ENCODE measurements around the gene ANO1. TPM values are rescaled to one million over a fixed set of nuclear protein-coding genes. Genes with fewer than 3 reads are reported as not detected.

Gene ANO1
- total RNA-seq, 1 experiment from 2014 or later: 41.7 TPM

DNA sequence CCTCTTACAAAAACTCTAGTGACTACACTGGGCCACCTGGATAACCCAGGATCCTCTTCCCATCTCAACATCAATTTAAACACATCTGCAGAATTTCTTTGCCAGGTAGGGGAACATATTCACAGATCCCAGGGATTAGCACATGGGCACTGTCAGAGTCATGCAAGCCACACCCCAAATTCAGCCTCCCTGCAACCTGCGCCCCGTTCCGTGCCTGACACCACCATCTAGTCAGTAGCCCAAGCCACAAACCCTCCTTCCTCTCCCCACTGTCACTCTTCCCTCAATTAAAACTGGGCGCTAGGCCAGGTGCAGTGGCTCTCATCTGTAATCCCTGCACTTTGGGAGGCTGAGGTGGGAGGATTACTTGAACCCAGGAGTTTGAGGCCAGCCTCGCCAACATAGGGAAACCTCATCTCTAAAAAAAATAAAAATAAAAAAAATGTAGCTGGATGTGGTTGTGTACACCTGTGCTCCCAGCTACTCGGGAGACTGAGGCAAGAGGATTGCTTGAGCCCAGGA is 131.3 kb downstream of the ANO1 start:
- H3K79me2 ChIP-seq (ENCODE audit: insufficient read depth, low read length): peaks cover 31% of the 10 kb centered on the region
- peaks cover 2 to 7% of the 10 kb centered on the region in 2 experiments; a peak in 3 of 4 replicates for H3K4me1 ChIP-seq (ENCODE audit: control insufficient read depth in 1 of 2, insufficient read depth in 2 of 2, low read length in 2 of 2)
- no peak overlapping the region for H3K4me2 ChIP-seq (ENCODE audit: low read length)
- ATAC-seq: no peak
- CTCF ChIA-PET: no interaction called here
- POLR2A ChIA-PET: no interaction called here
- BruUV-seq (replicated peaks): no TSS peak
- H3K36me3 ChIP-seq (ENCODE audit: control insufficient read depth in 1 of 2, insufficient read depth in 2 of 2, low read length in 2 of 2): peaks cover 20 to 26% of the 10 kb centered on the region in 2 experiments; a peak in 2 of 4 replicates
- H3K27ac ChIP-seq (ENCODE audit: low read depth, low read length): no peak overlapping the region
- H2AFZ ChIP-seq (ENCODE audit: low read depth, low read length, poor library complexity, severe bottlenecking): no peak overlapping the region
- no peak overlapping the region for H3K4me3 ChIP-seq (replicated peaks in 1 of 2; ENCODE audit: low read depth in 1 of 2, low read length in 2 of 2)
- H3K9ac ChIP-seq (ENCODE audit: low read length): no peak overlapping the region
- intact Hi-C loops (cut with micrococcal nuclease): no loop called here
- no peak for TF ChIP-seq EZH2 (IDR thresholded peaks at IDR 0.05)
- no peak for TF ChIP-seq ZFX (IDR thresholded peaks at IDR 0.05)
- no peak for TF ChIP-seq JUND (IDR thresholded peaks at IDR 0.05)
- TF ChIP-seq, protein P1, sequence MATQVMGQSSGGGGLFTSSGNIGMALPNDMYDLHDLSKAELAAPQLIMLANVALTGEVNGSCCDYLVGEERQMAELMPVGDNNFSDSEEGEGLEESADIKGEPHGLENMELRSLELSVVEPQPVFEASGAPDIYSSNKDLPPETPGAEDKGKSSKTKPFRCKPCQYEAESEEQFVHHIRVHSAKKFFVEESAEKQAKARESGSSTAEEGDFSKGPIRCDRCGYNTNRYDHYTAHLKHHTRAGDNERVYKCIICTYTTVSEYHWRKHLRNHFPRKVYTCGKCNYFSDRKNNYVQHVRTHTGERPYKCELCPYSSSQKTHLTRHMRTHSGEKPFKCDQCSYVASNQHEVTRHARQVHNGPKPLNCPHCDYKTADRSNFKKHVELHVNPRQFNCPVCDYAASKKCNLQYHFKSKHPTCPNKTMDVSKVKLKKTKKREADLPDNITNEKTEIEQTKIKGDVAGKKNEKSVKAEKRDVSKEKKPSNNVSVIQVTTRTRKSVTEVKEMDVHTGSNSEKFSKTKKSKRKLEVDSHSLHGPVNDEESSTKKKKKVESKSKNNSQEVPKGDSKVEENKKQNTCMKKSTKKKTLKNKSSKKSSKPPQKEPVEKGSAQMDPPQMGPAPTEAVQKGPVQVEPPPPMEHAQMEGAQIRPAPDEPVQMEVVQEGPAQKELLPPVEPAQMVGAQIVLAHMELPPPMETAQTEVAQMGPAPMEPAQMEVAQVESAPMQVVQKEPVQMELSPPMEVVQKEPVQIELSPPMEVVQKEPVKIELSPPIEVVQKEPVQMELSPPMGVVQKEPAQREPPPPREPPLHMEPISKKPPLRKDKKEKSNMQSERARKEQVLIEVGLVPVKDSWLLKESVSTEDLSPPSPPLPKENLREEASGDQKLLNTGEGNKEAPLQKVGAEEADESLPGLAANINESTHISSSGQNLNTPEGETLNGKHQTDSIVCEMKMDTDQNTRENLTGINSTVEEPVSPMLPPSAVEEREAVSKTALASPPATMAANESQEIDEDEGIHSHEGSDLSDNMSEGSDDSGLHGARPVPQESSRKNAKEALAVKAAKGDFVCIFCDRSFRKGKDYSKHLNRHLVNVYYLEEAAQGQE (IDR thresholded peaks at IDR 0.05; ENCODE audit: low read depth): no peak
- no peak for TF ChIP-seq EGR1 (IDR thresholded peaks at IDR 0.05; ENCODE audit: low read depth)
- no peak for TF ChIP-seq POLR2AphosphoS5 (IDR thresholded peaks at IDR 0.05; ENCODE audit: low read depth, low read length)
- H4K20me1 ChIP-seq (ENCODE audit: insufficient read depth): no peaks in the 10 kb centered on the region; the same call in 1 of the 2 replicates
- H3K9me3 ChIP-seq (ENCODE audit: control insufficient read depth in 1 of 2, insufficient read depth in 1 of 2, low read depth in 1 of 2, low read length in 2 of 2): no peaks in the 10 kb centered on the region
- H3K27me3 ChIP-seq (ENCODE audit: insufficient read depth, low read length): no peaks in the 10 kb centered on the region
- no peak for DNase-seq (ENCODE audit: low read depth, low spot score)
- no peaks in the 10 kb centered on the region for H3K9me2 ChIP-seq (ENCODE audit: insufficient read depth)
- RAD21 ChIA-PET (ENCODE audit: low non-redundant PET in 1 of 2, low total read pairs in 2 of 2, uncharacterized antibody in 2 of 2, unreplicated experiment in 2 of 2): no interaction called here

DNA sequence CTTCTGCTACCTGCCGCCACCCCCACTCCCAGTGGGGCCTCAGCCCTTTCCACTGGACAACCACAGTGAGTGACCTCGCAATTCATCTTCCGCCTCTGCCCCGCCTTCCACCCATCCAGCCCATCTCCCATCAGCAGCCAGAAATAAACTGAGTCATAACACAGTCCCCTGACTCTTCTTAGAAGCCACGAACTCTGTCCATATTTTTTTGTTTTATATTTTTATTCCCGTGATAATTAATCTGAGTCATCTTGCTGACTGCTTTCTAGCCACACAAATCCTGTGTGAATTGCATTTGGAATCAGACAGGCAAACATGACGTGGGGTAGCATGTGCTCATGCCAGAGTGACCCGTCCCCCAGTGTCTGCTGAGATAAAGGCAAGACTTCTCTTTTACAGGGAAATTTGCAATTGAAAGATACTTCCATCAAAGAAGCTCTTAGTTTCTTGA is 132.0 kb downstream of the ANO1 start:
- RAD21 ChIA-PET (ENCODE audit: low non-redundant PET in 1 of 2, low total read pairs in 2 of 2, uncharacterized antibody in 2 of 2, unreplicated experiment in 2 of 2): no interaction called here
- ATAC-seq: no peak
- no TSS peak for BruUV-seq (replicated peaks)
- Histone ChIP-seq H2AFZ (ENCODE audit: low read depth, low read length, poor library complexity, severe bottlenecking) (no peak overlapping the region), H3K27me3 (ENCODE audit: insufficient read depth, low read length) (no peaks in the 10 kb centered on the region), H3K27ac (ENCODE audit: low read depth, low read length) (no peak overlapping the region), H3K4me1 (ENCODE audit: control insufficient read depth in 1 of 2, insufficient read depth in 2 of 2, low read length in 2 of 2) (peaks cover 0 to under 1% of the 10 kb centered on the region in 2 experiments; a peak in 1 of 4 replicates), H3K4me2 (ENCODE audit: low read length) (no peak overlapping the region), H3K79me2 (ENCODE audit: insufficient read depth, low read length) (peaks cover 25% of the 10 kb centered on the region), H3K9ac (ENCODE audit: low read length) (no peak overlapping the region), H3K9me2 (ENCODE audit: insufficient read depth) (no peaks in the 10 kb centered on the region), H3K9me3 (ENCODE audit: control insufficient read depth in 1 of 2, insufficient read depth in 1 of 2, low read depth in 1 of 2, low read length in 2 of 2) (no peaks in the 10 kb centered on the region), H4K20me1 (ENCODE audit: insufficient read depth) (no peaks in the 10 kb centered on the region), H3K4me3 (replicated peaks in 1 of 2; ENCODE audit: low read depth in 1 of 2, low read length in 2 of 2) (no peak overlapping the region), H3K36me3 (ENCODE audit: control insufficient read depth in 1 of 2, insufficient read depth in 2 of 2, low read length in 2 of 2) (peaks cover 20 to 21% of the 10 kb centered on the region in 2 experiments; a peak in 2 of 4 replicates)
- POLR2A ChIA-PET: no interaction called here
- intact Hi-C loops (cut with micrococcal nuclease): no loop called here
- DNase-seq (ENCODE audit: low read depth, low spot score): no peak
- CTCF ChIA-PET: no interaction called here
- TF ChIP-seq ZNF274 (IDR thresholded peaks at IDR 0.05; ENCODE audit: low read depth, low read length) (no peak), ZFX (IDR thresholded peaks at IDR 0.05) (no peak), EZH2 (IDR thresholded peaks at IDR 0.05) (no peak), SRF (IDR thresholded peaks at IDR 0.05; ENCODE audit: low read depth) (no peak), YY1 (IDR thresholded peaks at IDR 0.05; ENCODE audit: extremely low read depth, insufficient replicate concordance, low read depth, low read length) (no peak), ELF1 (IDR thresholded peaks at IDR 0.05; ENCODE audit: borderline replicate concordance, low read depth) (no peak), RAD21 (IDR thresholded peaks at IDR 0.05; ENCODE audit: low read depth) (no peak), FOSL1 (IDR thresholded peaks at IDR 0.05; ENCODE audit: low read depth) (no peak), JUND (IDR thresholded peaks at IDR 0.05) (no peak), POLR2AphosphoS5 (IDR thresholded peaks at IDR 0.05; ENCODE audit: low read depth, low read length) (no peak)
- TF ChIP-seq, protein P2, sequence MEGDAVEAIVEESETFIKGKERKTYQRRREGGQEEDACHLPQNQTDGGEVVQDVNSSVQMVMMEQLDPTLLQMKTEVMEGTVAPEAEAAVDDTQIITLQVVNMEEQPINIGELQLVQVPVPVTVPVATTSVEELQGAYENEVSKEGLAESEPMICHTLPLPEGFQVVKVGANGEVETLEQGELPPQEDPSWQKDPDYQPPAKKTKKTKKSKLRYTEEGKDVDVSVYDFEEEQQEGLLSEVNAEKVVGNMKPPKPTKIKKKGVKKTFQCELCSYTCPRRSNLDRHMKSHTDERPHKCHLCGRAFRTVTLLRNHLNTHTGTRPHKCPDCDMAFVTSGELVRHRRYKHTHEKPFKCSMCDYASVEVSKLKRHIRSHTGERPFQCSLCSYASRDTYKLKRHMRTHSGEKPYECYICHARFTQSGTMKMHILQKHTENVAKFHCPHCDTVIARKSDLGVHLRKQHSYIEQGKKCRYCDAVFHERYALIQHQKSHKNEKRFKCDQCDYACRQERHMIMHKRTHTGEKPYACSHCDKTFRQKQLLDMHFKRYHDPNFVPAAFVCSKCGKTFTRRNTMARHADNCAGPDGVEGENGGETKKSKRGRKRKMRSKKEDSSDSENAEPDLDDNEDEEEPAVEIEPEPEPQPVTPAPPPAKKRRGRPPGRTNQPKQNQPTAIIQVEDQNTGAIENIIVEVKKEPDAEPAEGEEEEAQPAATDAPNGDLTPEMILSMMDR (IDR thresholded peaks at IDR 0.05 in 2 of 3, conservative IDR thresholded peaks at IDR 0.05 in 1 of 3; ENCODE audit: borderline replicate concordance in 1 of 3, insufficient read depth in 1 of 3, low read depth in 2 of 3, low read length in 2 of 3): no peak
- TF ChIP-seq, protein P3, sequence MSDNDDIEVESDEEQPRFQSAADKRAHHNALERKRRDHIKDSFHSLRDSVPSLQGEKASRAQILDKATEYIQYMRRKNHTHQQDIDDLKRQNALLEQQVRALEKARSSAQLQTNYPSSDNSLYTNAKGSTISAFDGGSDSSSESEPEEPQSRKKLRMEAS (IDR thresholded peaks at IDR 0.05): no peak
- TF ChIP-seq, protein P4, sequence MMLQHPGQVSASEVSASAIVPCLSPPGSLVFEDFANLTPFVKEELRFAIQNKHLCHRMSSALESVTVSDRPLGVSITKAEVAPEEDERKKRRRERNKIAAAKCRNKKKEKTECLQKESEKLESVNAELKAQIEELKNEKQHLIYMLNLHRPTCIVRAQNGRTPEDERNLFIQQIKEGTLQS (IDR thresholded peaks at IDR 0.05): no peak

All from HCT116 (cell line).